ENCODE measurements around the gene LRRK1.
"Not testable (repeated sequence)": the region's sequence is repeated elsewhere in the genome, so short reads cannot be mapped to it uniquely, and the experiment has no call there.

LRRK1 gene

GRCh38 chr15:101091080-101092017 lies 172.2 kb downstream of the LRRK1 start:
- DNase-seq: peak in 37 of 56 donors; percentile 9 to 68 (median 36)

GRCh38 chr15:101092156-101092866 lies 173.2 kb downstream of the LRRK1 start:
- DNase-seq: no peak

- no peak for DNase-seq
These were observed 173.7 kb downstream of the LRRK1 start for GRCh38 chr15:101092867-101093202.

GRCh38 chr15:101093958-101094357 lies 174.8 kb downstream of the LRRK1 start:
- DNase-seq: no peak

DNA sequence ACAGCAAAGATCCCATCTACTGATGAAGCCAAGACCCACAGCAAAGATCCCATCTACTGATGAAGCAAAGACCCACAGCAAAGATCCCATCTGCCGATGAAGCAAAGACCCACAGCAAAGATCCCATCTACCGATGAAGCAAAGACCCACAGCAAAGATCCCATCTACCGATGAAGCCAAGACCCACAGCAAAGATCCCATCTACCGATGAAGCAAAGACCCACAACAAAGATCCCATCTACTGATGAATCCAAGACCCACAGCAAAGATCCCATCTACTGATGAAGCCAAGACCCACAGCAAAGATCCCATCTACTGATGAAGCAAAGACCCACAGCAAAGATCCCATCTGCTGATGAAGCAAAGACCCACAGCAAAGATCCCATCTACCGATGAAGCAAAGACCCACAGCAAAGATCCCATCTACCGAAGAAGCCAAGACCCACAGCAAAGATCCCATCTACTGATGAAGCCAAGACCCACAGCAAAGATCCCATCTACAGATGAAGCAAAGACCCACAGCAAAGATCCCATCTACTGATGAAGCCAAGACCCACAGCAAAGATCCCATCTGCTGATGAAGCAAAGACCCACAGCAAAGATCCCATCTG lies 176.7 kb downstream of the LRRK1 start:
- not testable (repeated sequence) for DNase-seq

DNA sequence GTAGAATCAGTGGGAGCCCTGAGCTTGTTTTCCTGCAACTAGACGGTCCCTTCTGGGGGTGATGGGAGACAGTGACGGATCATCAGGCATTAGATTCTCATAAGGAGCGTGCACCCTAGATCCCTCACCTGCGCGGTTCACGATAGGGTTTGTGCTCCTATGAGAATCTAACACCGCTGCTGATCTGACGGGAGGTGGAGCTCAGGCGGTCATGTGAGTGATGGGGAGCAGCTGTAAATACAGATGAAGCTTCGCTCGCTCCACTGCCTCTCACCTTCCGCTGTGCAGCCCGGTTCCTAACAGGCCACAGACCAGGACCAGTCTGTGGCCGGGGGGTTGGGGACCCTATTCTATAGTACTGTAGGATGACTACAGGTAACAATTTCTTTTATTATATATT lies 178.0 kb downstream of the LRRK1 start:
- no peak for DNase-seq

- DNase-seq: no peak
These were observed 180.0 kb downstream of the LRRK1 start for GRCh38 chr15:101099183-101099582.

DNA sequence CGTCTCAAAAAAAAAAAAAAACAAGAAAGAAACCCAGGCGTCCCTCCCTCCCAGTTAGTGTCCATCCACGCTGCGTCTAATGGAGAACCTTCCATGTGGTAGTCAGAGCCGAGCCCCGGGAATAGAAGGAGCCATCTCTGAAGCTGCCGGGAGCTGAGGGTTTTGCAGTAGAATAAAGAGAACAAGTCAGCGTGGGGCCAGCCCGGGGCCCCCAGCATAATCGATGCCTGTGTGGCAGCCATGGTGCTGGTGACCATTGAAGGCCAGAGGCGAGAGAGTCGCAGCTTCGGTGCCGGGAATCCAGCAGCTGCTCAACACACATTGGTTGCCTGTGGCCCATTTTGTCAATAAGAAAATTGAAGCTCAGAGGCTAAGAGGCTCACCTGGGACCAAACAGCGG lies 181.0 kb downstream of the LRRK1 start:
- no peak for DNase-seq

DNA sequence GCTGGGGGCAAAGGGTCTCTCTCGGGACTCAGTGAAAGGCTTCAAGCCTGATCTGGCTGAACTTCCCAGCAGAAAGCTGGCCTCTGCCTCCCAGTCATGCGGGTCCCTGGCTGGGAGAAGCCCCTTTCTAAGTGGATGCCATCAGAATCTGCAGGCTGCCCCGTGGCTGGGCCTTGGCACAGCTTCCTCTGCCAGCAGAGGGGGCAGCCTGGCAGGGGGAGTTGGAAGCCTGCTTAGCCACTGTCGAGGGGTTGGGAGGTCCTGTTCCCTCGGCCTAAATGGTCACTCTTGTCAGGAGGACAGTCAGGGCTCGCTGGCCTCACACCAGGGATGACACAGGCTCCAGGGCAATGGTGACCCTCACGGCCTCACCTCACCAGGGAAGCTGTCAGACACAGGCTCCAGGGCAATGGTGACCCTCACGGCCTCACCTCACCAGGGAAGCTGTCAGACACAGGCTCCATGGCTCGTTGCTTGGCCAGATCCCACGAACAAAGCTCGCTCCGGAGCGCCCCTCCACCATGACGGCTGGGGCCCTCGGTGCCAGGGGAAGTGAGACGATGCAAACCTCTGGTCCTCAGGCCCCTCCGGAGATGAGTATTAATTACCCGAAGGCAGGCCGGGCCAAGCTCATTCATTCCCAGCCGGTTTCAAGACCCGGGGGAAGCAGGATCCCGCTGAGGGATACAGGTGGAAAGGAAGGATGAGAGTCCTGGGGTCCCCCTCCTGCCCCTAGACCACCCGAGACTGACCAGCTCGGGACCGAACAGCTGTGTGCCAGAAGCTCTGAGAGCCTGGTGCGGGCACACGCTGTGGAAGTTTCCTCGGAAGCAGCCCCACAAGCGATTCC lies 181.7 kb downstream of the LRRK1 start:
- DNase-seq: no peak

- no peak for DNase-seq
These were observed 182.5 kb downstream of the LRRK1 start for GRCh38 chr15:101101676-101102075.

DNA sequence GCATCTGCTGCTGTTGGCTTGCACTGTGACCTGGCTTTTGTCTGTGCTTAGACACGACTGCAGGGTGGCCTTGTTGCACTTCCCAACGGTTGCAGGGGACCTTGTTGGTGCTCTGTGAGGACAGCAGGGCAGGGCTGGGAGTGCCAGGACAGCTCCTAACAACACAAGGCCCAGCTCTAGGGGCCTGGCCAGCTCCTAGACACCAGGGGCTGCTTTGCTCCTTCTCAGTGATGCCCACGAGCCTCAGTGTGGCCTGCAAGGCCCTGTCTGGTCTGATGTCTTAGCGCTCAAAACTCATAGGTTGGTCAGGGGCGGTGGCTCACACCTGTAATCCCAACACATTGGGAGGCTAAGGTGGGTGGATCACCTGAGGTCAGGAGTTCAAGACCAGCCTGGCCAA lies 183.6 kb downstream of the LRRK1 start:
- no peak for DNase-seq

DNA sequence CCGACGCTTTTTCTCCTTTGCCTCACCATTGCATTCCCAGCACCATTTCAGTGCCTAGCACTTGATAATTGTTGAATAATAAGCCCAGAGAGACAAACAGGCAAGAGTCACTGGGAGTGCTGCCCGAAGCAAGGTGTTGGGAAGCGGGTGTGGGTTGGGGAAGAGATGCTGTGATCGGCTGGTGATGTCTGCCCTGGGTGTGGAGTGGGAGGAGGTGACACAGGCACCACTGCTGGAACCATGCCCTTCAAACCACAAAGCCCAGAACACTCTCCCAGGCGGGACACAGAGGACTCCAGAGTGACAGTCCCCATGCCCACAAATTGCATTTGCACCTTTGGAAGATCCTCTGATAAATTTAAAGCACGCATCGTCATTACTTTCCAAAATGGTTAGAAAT lies 184.4 kb downstream of the LRRK1 start:
- no peak for DNase-seq

- DNase-seq: no peak
These were observed 185.0 kb downstream of the LRRK1 start for GRCh38 chr15:101104141-101104540.

DNA sequence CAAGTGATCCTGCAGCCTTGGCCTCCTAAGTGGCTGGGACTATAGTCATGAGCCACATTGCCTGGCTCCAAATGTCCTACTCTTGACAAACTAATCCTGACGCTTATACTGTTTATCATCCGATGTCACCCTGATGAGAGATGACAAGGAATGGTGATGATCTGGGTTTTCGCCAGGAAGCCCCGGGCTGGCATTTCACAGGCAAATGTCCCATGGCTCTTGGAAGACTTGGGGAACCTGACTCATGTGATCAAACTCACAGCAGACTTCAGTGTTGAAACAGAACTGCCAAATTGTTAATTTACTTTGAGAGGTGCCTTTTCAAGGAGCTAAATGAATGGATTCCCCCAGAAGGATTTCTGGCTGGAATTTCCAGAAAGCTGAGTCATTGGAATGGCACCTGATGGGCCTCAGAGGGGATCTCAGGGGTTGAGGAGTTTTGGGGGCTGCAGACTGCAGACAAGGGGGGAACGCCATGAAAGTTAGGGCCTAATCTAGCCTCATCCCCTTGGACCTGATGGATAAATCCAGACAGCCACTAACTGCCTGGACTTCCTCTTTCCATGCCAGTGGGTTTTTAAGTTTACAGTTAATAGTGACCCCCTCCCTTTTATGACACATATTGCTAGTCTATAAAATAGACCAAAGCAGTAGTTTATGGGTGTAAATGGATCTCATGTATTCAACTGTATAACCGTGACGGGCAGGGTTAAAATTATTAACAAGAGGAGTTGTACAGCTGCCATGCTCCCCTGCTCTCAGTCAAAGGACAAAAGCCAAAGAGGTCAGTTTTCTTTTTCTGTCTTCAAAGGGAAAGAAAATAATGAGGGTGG lies 186.1 kb downstream of the LRRK1 start:
- DNase-seq: peak in 1 of 56 donors; percentile 15

GRCh38 chr15:101107101-101107500 lies 187.9 kb downstream of the LRRK1 start:
- no peak for DNase-seq

- no peak for DNase-seq
These were observed 188.7 kb downstream of the LRRK1 start for GRCh38 chr15:101107625-101108460.

DNA sequence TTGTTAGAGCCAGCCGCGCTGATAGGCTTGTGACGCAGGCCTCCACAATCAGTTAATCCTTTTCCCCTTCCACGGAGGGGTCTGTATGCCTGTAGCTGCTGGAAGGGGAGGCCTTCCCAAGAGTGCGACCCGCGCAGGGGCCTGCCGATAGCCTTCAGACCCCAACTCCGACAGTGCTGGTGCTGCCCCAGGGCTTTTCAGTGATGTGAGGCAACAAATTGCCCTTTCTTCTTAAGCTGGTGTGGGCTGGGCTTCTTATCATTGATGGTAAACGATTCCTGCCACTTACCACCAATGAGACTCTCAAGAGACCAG lies 189.3 kb downstream of the LRRK1 start:
- no peak for DNase-seq

GRCh38 chr15:101108791-101109190 lies 189.6 kb downstream of the LRRK1 start:
- no peak for DNase-seq

All from nucleus accumbens (tissue), 56 donors.